Esophagus squamous epithelium (tissue), 4 donors: ENCODE measurements around the gene CRB2.

Experiments
- CTCF ChIP-seq, 6 experiments: fragments of 450-650 bp in 4 of 6; fragments of 200-600 bp in 2 of 6; sonication (generic) in 2 of 6; IDR thresholded peaks; one replicate each; pipeline ENCODE4 v1.5.1; 2016 to 2019; ENCODE audit warnings: antibody characterized with exemption in 6 of 6, mild to moderate bottlenecking in 4 of 6, moderate library complexity in 4 of 6
- POLR2A ChIP-seq, 4 donors: fragments of 450-650 bp; IDR thresholded peaks; one replicate each; pipeline ENCODE4 v1.6.1; 2017; ENCODE audit warnings: antibody characterized with exemption in 4 of 4, mild to moderate bottlenecking in 4 of 4, moderate library complexity in 3 of 4

- TF ChIP-seq CTCF (IDR thresholded peaks at IDR 0.05): no peak
- TF ChIP-seq POLR2A (IDR thresholded peaks at IDR 0.05): no peak
Measured at GRCh38 chr9:123310551-123311249, 45.3 kb upstream of the CRB2 start.
